HG03378 (cell line): ENCODE results near the gene IVD.
"Not testable (repeated sequence)": the region's sequence is repeated elsewhere in the genome, so short reads cannot be mapped to it uniquely, and the experiment has no call there.

Experiments used
- ATAC-seq: cut with Tn5 transposase; IDR thresholded peaks from one replicate; pipeline ENCODE4 v1.9.1; 2021; ENCODE audit warnings: mild to moderate bottlenecking, moderate library complexity; ENCODE audit not compliant: unreplicated experiment

IVD gene

DNA sequence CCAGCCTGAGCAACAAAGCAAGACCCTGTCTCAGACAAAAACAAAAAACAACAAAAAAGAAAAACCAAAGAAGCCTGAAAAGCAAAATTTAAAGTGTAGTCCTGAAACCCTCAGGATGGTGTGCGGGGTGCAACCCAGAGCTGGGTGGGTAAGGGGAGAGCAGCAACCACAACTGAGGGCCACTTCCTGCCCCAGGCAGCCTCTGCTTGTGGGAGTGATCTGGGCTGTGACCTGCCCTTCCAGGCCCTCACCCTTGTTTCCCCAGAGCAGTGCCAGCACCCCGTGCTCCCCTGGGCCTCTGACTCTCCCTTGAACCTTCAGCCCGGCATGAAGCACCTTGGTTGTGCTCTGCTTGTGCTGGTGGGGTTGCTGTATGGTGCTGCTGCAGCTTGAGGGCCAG is 48.3 kb downstream of the IVD start:
- ATAC-seq: not testable (repeated sequence)

DNA sequence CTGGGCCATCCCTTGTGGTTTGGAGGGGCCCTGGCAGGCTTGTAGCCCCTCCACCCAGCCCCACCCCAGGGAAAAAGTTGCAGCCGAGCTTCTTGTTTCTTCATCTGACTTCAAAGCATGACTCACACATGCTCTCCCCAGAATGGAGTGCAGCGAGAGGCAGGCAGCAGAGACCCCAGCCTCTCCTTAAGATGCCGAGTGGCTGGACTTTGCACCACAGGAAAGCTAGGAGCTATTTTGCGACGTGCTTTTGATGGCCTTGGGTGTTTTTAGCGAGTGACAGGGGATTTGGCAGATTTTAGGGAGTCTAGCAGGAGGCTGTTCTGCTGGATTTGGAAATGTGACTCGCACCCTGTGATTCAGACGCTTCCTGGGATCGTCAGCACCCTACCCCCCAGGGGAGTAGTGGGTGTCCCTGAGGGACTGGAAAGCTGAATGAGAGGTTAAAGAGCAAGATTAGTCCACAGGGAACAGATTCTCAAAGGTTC is 49.4 kb downstream of the IVD start:
- no peak for ATAC-seq

DNA sequence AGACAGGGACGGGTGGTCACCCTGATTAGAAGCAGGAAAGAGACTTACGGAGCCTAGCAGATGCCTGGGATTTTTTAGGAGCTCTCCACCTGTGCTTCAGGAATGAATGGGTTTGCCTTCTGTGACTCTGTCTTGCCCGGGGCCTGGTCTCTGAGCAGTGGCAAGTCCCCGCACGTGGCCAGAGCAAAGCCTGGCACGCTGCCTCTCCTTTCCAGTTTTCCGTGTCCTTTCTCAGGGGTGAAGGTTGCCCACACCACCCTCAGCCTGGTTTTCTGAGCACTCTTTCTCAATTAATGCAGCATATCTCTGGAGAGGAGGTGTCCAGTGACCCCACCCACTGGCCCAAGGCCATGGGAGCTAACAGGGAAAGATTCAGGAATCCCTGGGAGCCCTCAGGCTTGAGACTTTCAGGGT is 50.7 kb downstream of the IVD start:
- no peak for ATAC-seq

DNA sequence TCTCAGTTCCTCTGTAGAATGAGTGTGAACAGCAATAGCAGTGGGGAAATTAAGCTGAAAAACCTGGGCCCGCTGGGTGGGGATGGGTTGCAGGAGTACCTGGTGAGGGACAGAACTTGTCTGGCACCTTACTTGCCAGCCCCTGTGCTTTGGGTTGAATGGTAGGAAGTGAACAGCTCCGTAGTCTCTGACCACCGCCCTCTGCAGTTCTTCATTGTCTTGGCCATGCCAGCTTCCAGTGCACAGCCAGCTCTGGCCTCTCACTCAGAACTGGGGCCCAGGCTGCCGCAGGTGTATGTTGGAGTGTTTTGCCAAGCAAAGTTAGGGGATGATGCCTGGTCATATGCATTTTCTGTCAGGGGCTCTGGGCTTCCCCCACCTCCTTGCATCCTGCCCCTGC is 51.1 kb downstream of the IVD start:
- no peak for ATAC-seq

DNA sequence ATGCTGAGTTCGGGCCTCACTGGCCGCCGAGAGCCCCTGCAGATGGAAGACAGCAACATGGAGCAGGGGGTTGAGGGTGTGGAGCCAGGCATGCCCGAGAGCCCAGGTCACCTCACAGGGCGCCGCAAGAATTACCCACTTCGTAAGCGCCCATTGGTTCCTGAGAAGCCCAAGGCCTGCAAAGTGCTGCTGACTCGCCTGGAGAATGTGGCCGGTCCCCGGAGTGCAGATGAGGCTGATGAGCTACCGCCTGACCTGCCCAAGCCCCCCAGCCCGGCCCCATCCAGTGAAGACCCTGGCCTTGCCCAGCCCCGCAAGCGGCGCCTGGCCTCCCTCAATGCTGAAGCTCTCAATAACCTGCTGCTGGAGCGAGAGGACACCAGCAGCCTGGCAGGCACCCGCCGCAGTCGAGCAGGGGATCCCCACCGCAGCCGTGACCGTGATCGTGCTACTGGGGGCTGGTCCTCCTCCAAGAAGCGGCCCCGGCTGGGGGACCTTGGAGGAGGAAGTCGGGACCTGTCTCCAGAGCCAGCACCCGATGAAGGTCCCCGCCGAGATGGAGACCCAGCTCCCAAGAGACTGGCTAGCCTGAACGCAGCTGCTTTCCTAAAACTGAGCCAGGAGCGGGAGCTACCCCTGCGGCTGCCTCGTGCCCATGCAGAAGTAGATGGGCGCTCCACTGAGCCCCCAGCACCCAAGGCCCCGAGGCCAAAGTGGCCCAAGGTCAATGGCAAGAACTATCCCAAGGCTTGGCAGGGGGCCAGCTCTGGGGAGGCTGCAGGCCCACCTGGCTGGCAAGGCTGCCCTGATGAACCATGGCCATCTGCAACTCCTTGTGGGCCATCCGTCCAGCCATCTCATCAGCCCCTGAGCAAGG is 53.1 kb downstream of the IVD start:
- ATAC-seq: no peak

DNA sequence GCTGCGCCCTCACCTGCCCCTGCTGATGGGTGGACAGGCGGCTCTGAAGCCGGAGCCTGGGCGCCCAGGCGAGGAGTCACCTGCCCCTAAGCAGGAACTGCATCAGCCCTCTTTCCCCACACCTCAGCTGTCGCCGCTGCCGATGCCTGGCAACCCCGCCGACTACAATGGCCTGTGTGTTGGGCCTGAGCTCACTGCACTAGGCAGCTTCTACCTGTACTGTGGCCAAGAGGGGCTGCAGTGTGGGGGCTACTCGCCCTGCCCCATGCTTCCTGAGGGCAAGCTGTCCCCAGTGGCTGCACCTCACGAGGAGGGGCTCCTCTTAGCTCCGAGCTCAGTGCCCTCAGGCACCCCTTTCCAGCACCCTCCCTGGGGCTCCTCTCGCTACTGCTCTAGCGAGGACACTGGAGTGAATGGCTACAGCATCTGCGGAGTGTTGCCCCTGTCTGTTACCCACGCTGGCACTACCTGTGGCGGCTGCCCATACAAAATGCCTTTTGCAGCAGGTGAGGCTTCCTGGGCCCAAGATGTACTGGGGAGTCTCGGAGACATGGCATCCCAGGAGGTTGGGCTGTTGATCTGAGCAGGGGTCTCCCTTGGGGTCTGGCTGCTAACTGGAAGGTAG is 53.9 kb downstream of the IVD start:
- ATAC-seq: no peak

DNA sequence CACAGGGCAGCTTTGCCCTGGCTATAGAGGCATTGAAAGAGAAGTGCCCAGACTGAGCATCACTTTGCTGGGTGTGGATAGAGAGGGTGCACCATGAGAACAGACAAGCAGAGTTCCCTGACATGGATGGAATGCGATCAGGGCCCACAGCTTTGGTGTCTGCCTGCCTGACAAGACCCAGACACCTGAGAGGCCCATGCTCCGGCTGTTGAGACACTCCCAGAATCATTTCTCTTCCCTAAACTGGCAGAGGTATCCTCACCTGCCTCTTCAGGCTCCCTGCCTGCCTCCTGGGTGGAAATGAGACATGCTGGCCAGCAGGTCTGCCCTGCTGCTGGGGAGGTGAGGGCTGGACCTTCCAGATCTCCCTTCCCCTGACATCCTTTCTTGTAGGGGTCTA is 54.8 kb downstream of the IVD start:
- no peak for ATAC-seq

DNA sequence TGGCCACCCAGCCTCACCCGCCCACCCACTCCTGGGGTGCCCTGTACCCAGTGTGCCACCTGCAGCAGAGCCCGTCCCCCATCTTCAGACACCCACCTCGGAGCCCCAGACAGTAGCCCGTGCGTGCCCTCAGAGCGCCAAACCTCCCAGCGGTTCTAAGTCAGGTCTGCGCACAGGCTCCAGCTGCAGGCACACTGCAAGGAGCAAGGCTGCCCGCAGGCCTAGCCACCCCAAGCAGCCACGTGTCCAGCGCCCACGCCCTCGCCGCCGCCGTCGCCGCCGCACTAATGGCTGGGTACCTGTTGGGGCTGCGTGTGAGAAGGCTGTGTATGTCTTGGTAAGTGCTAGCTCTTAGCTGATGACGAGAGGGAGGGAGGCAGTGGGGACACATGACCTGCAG is 56.4 kb downstream of the IVD start:
- ATAC-seq: no peak

DNA sequence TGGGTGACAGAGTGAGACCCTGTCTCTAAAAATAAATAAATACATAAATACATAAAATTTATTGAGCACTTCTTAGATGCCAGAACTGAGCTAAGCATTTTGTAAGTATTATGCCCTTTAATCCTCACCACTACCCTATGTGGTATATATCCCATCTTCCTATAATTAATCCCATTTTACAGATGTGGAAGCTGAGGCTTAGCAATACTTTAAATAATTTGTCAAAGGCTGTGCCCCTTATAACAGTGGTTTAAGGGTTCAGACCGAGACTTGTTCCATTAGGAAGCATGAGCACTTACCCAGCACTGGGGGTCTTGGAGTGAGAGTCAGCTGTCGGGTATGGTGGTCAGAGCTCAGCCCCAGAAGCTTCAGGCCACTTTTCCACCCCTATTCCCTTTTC is 57.7 kb downstream of the IVD start:
- no peak for ATAC-seq

DNA sequence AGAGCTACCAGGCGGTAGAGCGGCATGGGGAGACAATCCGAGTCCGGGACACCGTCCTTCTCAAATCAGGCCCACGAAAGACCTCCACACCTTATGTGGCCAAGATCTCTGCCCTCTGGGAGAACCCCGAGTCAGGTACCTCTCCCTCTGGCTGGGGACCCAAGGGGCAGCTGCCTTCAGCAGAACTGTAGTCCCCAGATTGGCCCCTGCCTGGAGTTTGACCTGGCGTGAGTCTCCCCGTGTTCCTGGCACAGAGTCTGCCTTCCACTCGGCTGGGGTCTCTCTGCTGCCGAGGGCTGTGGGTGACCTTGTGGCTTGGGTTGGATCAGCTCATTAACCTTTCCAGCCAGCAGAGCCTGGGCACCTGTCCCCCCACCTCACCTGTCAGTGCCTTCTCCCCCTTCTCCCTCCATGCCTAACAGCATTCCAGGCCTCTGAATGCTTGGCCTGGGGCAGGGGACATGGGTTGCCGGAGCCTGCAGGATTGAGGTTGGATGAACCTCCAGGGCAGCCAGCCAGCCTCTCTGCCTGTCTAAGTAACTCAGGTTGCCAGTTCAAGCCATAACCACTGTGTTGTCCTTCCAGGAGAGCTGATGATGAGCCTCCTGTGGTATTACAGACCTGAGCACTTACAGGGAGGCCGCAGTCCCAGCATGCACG is 58.4 kb downstream of the IVD start:
- ATAC-seq: no peak

DNA sequence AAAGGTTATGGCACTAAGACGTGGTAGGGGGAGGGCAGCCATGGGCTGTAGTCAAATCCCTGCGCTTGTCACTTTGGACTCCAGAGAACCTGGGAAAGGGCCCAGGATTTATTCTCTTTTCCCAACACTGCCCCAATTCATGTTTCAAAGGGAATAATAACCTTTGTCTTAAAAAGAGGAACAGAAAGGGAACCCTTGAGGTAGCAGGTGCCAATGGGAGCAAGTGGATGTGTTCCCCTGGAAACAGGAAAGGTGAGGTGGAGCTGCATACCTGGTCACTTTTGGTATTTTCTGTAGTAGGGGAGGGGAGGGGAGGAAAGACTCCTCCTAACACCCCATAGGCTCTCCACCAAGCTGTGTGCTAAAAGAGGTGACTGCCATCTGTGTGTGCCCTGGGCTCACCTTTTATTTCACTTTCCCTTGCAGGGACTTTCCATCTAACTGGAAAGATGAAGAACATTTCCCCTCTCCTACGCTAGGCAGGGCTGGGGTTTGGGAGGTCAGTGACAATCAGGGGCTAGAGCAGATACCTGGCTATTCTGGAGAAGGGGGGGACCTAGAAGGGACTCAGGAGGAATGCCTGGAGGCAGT is 59.1 kb downstream of the IVD start:
- ATAC-seq: no peak

DNA sequence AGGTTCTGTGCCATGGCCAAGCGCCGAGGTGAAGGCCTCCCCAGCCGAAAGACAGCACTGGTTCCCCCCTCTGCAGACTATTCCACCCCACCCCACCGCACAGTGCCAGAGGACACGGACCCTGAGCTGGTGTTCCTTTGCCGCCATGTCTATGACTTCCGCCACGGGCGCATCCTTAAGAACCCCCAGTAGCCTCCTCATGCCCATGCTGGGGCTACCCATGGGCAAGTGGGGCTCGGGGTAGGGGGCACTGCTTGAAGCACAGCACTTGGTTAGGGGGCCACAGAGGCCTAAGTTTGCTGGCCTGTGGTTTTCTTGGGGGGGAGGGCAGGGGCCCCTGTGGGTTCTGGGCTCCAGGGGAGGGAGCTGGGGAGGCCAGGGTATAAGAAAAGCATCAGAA is 60.3 kb downstream of the IVD start:
- no peak for ATAC-seq

DNA sequence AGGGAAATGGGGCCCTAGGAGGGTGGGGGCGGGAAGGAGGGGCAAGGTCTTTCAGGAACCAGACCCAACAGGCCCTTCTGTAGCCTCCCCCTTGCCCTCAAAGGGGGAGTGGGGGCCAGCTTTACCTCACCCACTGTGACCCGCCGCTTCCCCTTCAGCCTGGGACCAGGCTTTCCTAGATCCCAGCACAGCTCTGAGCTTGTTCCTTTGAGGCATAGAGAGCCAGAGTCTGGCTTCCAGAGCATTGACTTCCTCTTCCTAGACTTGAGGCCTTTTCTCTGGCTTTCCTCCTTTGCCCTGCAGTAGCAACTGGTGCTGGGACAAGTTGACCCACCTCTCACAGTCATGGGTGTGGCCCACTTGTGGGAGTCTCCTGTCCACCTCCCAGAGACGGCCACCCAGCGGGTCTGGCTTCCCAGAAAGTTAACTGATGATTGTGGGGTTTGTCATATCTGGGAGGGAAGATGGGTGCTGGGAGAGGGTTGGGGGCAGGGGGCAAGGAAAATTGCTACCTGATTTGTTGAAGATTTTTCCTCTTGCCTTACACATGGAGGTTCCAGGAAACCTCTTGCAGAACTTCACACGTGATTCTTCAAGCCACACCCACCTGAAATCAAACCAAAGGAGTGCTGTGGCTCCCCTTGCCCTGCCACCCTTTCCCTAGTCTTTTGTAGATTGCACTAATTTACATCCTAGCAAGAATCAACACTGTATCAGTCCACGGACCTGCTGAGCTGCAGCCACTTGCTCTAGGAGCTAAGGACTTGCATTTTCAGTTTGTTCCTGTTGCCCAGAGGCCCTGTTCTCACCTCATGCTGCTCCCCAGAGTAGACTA is 61.0 kb downstream of the IVD start:
- ATAC-seq: no peak

DNA sequence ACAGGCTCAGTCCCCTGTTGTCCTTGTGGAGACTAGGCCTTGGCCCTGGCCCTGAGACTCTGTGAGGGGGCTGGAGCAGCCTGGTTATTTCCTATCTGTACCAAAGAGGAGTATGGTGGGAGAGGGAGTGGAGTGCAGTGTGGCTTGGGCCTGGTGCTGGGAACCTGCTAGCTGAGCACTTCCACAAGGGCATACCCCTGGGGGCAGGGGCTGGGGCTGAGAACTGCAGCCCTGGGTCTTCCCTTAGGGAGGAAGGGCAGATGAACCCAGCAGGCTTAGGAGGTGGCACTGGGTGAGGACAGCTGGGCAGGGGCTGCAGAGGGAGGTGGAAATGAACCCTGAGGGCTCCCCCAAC is 61.6 kb downstream of the IVD start:
- no peak for ATAC-seq

DNA sequence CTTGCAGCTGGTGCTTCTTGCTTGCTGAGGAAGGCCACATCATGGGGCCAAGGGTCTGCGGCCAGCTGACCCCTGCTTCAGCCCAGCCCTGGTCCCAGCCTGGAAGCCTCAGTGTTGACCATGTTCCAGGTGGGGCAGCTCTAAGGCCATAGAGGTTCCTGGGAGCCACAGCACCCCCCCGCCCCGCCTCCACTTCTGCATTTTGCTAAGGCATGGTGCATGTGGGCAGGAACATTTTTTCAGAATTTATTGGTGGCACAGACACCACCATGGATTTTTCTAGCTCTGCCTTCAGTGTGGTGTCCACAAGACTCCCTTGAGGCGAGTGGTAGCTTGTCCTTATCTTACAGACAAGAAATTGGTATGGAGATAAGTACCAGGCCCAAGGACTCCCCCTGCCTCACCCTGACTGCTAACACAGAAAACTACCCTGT is 63.3 kb downstream of the IVD start:
- no peak for ATAC-seq

DNA sequence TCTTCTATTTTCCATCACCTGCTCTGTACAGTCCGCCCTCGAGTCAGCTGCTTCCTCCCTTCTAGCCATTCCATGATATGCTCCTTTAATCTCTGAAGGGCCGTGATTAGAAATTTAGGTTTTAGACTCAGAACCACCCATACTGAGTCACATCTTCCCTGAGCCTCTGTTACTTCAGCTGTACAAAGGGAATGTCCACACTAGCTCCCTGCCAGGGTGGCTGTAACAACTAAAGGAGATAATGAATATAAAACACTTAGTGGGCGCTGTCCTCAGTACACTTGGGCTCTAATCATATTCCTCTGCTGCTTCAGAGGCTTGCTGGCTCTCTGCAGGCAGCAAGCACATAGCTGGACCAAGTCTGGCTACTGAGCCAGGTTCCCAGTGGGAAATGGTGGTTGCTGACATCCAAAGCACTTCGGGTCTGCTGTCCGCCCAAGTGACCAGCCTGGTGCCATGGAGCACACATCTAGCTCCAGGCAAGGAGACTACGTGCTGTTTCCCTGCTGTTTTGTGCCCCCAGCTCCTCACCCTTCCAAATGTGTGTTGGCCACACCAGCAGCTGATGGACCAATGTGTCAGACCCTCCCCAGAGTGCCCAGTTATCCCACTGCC is 64.3 kb downstream of the IVD start:
- ATAC-seq: no peak

DNA sequence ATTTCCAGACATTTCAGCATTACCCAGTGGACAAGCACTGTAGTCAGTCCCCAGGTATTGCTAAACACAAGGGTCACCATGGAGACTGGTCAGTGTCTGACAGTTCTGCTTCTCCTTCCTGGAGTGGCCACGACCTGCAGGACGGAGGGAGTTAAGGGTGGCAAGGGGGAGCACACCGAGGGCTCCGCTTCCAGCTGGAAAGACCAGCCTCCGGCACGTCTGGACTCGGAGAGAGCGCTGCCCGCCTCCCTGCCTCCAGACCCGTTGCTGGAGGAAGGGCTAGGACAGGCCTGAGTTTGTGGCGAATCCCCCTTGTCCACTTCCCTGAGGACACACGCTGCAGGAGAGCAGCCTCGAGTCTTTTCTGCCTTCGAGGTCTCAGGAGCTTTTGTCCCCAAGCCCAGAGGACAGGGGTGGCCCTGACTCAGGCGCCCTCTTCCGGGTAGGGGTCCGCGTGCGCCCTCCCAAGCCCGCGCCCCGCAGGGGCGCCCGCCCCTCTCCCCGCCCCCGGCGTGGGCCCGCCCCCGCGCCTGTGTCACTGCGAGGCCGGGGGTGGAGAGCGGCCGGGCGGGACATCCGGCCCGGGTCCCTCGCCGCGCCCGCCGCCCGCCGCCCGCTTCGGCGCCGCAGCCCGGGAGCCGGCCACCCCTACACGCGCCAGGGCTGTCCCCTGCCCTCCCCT is 65.0 kb downstream of the IVD start, which contains the start of gene CHST14:
Gene CHST14, plus strand, starts transcription at position 562 of the 682 bp plus-strand sequence. CDS start 230 bp downstream, outside the sequence.
- no peak for ATAC-seq
